IPS-18c (cell line): ENCODE measurements around the gene NMRK2.

ENCODE experiments used
- H3K4me3 ChIP-seq: 2 replicates; pipeline ENCODE4 v1.7.0; 2013; ENCODE audit warnings: low read depth, mild to moderate bottlenecking, low read length, moderate library complexity; ENCODE audit not compliant: insufficient read depth
- H3K9me3 ChIP-seq: one replicate; pipeline ENCODE4 v1.6.1; 2013; ENCODE audit warnings: mild to moderate bottlenecking, low read length, moderate library complexity; ENCODE audit not compliant: control insufficient read depth, insufficient read depth

The NMRK2 gene

GRCh38 chr19:3985643-3986259 lies 52.9 kb downstream of the NMRK2 start:
- Histone ChIP-seq H3K9me3 (no peaks in the 10 kb centered on the region), H3K4me3 (peak overlapping the region; percentile 92)

DNA sequence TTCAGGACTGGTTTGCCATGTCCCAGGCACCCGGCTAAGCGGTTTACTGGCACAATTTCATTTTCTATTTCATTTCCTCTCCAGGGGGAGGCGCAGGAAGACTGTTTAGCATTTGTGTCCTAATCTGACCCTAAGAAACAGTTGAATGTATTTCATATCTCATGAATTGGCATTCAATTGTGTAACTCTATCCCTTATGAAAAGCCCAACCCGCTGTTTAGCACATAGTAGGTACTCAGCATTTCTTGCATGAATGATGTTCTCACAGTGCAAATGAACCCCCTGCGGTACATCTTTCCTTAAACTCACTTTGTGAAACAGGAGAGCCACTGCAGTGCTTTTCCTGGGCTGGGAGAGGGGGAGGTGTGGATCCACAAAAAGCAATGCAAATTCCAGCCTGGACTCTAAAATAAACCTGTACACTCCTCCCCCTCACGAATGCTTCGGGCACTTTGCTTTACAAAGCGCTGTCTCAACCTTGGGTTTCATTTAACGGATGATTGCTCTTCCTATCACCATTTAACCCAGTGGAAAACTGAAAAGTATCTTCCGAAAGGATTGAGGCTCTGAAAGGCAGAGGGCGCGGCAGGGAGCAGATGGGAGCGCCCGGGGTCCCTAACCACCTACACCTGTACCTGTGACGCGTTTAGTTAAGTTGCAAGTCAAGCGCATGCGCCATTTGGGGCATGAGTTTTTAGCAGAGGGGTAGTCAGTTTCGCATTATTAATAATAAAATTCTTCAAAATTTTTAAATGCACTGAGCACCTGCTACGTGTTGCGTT lies 53.6 kb downstream of the NMRK2 start:
- Histone ChIP-seq H3K9me3 (no peaks in the 10 kb centered on the region), H3K4me3 (peak overlapping the region; percentile 92; the same call in 1 of the 2 replicates)

DNA sequence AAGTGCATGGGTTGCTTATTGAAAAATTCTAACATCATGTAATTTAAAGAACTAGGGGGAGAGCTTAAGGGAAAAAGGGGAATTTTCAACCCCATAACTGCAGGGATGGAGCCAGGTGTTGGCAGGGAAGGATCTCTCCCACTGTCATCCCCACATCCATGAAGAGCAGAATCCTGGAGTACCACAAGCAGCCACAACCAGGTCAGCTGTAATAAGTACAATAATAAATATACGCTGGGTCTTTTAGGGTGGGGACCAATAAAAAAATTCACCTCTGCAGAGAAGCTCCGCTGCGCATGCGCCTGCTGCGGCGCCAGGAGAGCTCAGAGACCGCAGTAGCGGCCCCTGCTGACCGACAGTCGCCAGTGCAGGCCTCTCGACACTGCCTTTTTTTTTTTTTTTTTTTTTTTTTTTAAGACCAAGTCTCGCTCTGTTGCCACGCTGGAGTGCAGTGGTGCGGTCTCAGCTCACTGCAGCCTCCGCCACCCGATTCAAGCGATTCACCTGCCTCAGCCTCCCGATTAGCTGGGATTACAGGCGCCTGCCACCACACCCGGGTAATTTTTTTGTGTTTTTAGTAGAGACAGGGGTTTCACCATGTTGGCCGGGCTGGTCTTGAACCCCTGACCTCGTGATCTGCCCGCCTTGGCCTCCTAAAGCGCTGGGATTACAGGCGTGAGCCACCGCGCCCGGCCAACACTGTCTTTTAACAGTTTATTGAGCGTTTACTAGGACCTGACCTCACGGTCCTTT lies 54.9 kb downstream of the NMRK2 start:
- Histone ChIP-seq H3K4me3 (peak overlapping the region; percentile 92; the same call in 1 of the 2 replicates), H3K9me3 (no peaks in the 10 kb centered on the region)

GRCh38 chr19:3990815-3991117 lies 57.9 kb downstream of the NMRK2 start:
- no peak overlapping the region for H3K4me3 ChIP-seq
- no peaks in the 10 kb centered on the region for H3K9me3 ChIP-seq
